Measurements from ENCODE around the gene SP100. TPM values are rescaled to one million over a fixed set of nuclear protein-coding genes. Genes with fewer than 3 reads are reported as not detected.
"Not testable (repeated sequence)": the region's sequence is repeated elsewhere in the genome, so short reads cannot be mapped to it uniquely, and the experiment has no call there.

The SP100 gene
- total RNA-seq, 1 donor from 2014 or later = 169 TPM

DNA sequence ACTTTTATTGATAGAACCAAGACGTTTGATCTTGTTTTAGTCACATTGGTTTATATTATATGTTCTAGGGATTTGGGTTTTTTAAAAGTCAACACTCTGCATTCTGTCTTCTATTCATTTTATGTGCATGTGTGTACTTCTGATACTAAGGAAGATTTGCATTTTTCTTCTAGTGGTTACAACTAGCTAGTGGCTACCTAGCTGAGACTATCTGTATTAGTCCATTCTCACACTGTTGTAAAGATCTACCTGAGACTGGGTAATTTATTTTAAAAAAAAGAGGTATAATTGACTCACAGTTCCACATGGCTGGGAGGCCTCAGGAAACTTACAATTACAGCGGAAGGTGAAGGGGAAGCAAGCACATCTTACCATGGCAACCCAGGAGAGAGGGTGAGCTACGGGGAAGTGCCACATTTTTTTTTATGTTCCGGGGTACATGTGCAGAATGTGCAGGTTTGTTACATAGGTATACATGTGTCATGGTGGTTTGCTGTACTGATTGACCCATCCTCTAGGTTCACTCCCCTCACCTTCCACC, 69.9 kb downstream of the SP100 start:
- FAIRE-seq (no peak), DNase-seq (ENCODE audit: low read depth) (no peak)
- Histone ChIP-seq H4K20me1 (ENCODE audit: insufficient read depth, low read length) (no peaks in the 10 kb centered on the region), H2AFZ (ENCODE audit: low read depth, low read length) (no peak overlapping the region), H3K4me2 (ENCODE audit: low read length) (no peak overlapping the region), H3K36me3 (ENCODE audit: insufficient read depth, low read length) (peaks cover 3% of the 10 kb centered on the region), H3K9me3 (ENCODE audit: insufficient read depth, low read depth, low read length) (no peaks in the 10 kb centered on the region), H3K27me3 (ENCODE audit: insufficient read depth, low read length) (no peaks in the 10 kb centered on the region), H3K4me3 (ENCODE audit: insufficient read depth, low read depth, low read length) (no peak overlapping the region), H3K79me2 (ENCODE audit: insufficient read depth, low read length) (no peaks in the 10 kb centered on the region), H3K4me1 (ENCODE audit: insufficient read depth, low read length) (no peaks in the 10 kb centered on the region), H3K27ac (ENCODE audit: low read depth, low read length) (no peak overlapping the region), H3K9ac (ENCODE audit: low read length) (no peak overlapping the region)
- Mint-ChIP-seq H3K4me1 (ENCODE audit: low read depth, unreplicated experiment) (no peaks in the 10 kb centered on the region), H3K9me3 (ENCODE audit: unreplicated experiment) (peaks cover 21% of the 10 kb centered on the region), H3K27ac (ENCODE audit: unreplicated experiment) (no peak overlapping the region), H3K4me3 (ENCODE audit: unreplicated experiment) (no peak overlapping the region), H3K36me3 (ENCODE audit: low read depth, unreplicated experiment) (peaks cover 55% of the 10 kb centered on the region), H3K27me3 (ENCODE audit: low read depth, unreplicated experiment) (no peaks in the 10 kb centered on the region)
- TF ChIP-seq, protein P1, sequence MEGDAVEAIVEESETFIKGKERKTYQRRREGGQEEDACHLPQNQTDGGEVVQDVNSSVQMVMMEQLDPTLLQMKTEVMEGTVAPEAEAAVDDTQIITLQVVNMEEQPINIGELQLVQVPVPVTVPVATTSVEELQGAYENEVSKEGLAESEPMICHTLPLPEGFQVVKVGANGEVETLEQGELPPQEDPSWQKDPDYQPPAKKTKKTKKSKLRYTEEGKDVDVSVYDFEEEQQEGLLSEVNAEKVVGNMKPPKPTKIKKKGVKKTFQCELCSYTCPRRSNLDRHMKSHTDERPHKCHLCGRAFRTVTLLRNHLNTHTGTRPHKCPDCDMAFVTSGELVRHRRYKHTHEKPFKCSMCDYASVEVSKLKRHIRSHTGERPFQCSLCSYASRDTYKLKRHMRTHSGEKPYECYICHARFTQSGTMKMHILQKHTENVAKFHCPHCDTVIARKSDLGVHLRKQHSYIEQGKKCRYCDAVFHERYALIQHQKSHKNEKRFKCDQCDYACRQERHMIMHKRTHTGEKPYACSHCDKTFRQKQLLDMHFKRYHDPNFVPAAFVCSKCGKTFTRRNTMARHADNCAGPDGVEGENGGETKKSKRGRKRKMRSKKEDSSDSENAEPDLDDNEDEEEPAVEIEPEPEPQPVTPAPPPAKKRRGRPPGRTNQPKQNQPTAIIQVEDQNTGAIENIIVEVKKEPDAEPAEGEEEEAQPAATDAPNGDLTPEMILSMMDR (IDR thresholded peaks at IDR 0.05; ENCODE audit: insufficient read depth, low read depth, low read length) = no peak
- TF ChIP-seq EZH2 (IDR thresholded peaks at IDR 0.05; ENCODE audit: insufficient read depth, low read length) = no peak

DNA sequence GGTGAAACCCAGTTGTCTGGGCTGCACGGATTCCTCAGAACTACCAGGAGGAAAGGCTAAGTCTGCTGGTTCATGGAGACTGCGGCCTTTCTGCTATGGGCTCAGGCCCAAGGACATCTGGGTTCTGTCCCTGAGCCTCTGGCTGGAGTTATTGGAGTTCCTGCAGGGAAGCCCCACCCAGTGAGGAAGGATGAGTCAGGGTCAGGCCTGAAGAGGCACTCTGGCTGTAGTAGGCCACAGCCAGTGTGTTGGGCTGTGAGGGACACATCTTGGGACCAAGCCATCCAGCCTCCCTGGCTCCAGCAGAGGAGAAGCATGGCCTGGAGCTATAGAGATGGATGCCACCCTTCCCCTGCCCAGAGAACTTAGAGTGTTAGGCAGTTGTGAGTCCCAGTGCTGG, 75.2 kb downstream of the SP100 start:
- Mint-ChIP-seq H3K9me3 (ENCODE audit: unreplicated experiment) (peaks cover 27% of the 10 kb centered on the region), H3K36me3 (ENCODE audit: low read depth, unreplicated experiment) (peaks cover 68% of the 10 kb centered on the region)
- H3K27ac Mint-ChIP-seq (ENCODE audit: unreplicated experiment); H3K4me2 ChIP-seq (ENCODE audit: low read length); DNase-seq (ENCODE audit: low read depth); H3K27ac ChIP-seq (ENCODE audit: low read depth, low read length); FAIRE-seq; H3K4me3 Mint-ChIP-seq (ENCODE audit: unreplicated experiment); H3K4me1 Mint-ChIP-seq (ENCODE audit: low read depth, unreplicated experiment); H3K9ac ChIP-seq (ENCODE audit: low read length); H3K4me3 ChIP-seq (ENCODE audit: insufficient read depth, low read depth, low read length); H3K4me1 ChIP-seq (ENCODE audit: insufficient read depth, low read length); H3K79me2 ChIP-seq (ENCODE audit: insufficient read depth, low read length); H4K20me1 ChIP-seq (ENCODE audit: insufficient read depth, low read length); H3K9me3 ChIP-seq (ENCODE audit: insufficient read depth, low read depth, low read length); H2AFZ ChIP-seq (ENCODE audit: low read depth, low read length); H3K27me3 ChIP-seq (ENCODE audit: insufficient read depth, low read length); H3K27me3 Mint-ChIP-seq (ENCODE audit: low read depth, unreplicated experiment): not testable (repeated sequence)
- peaks cover 16% of the 10 kb centered on the region for H3K36me3 ChIP-seq (ENCODE audit: insufficient read depth, low read length)

DNA sequence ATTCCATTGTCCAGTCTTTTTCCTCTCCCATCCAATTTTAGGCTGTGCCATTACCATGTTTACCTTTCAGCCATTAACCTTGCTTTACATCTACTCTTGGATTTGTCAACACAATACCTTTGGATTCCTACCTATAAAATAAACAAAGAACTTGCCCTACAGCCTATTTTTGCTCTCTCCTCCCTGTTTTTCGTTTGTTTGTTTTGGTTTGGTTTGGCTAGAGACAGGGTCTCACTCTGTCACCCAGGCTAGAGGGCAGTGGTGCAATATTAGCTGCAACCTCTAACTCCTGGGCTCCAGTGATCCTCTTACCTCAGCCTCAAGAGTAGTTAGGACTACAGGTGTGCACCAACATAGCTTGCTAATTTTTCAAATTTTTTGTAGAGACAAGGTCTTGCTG, 76.1 kb downstream of the SP100 start:
- H3K36me3 Mint-ChIP-seq (ENCODE audit: low read depth, unreplicated experiment) = peaks cover 60% of the 10 kb centered on the region

More for the DNA sequence above, 76.1 kb downstream of the SP100 start:
- Mint-ChIP-seq H3K27me3 (ENCODE audit: low read depth, unreplicated experiment) (no peaks in the 10 kb centered on the region), H3K9me3 (ENCODE audit: unreplicated experiment) (peaks cover 27% of the 10 kb centered on the region), H3K4me1 (ENCODE audit: low read depth, unreplicated experiment) (peaks cover 4% of the 10 kb centered on the region), H3K27ac (ENCODE audit: unreplicated experiment) (no peak overlapping the region), H3K4me3 (ENCODE audit: unreplicated experiment) (no peak overlapping the region)
- H3K4me1 ChIP-seq (ENCODE audit: insufficient read depth, low read length) = no peaks in the 10 kb centered on the region
- no peaks in the 10 kb centered on the region for H3K9me3 ChIP-seq (ENCODE audit: insufficient read depth, low read depth, low read length)
- TF ChIP-seq, protein P1 (IDR thresholded peaks at IDR 0.05; ENCODE audit: insufficient read depth, low read depth, low read length) = no peak
- no peak for TF ChIP-seq EZH2 (IDR thresholded peaks at IDR 0.05; ENCODE audit: insufficient read depth, low read length)
- no peaks in the 10 kb centered on the region for H3K79me2 ChIP-seq (ENCODE audit: insufficient read depth, low read length)
- no peak overlapping the region for H3K4me3 ChIP-seq (ENCODE audit: insufficient read depth, low read depth, low read length)
- FAIRE-seq (peak; percentile 13), DNase-seq (ENCODE audit: low read depth) (no peak)
- no peak overlapping the region for H3K9ac ChIP-seq (ENCODE audit: low read length)
- no peaks in the 10 kb centered on the region for H3K27me3 ChIP-seq (ENCODE audit: insufficient read depth, low read length)
- no peak overlapping the region for H3K27ac ChIP-seq (ENCODE audit: low read depth, low read length)
- peaks cover 16% of the 10 kb centered on the region for H3K36me3 ChIP-seq (ENCODE audit: insufficient read depth, low read length)
- no peak overlapping the region for H3K4me2 ChIP-seq (ENCODE audit: low read length)
- no peaks in the 10 kb centered on the region for H4K20me1 ChIP-seq (ENCODE audit: insufficient read depth, low read length)
- H2AFZ ChIP-seq (ENCODE audit: low read depth, low read length) = no peak overlapping the region

All from astrocyte (in vitro differentiated cells and primary cell).